ENCODE measurements around the gene MOCS2. TPM values are rescaled to one million over a fixed set of nuclear protein-coding genes. Genes with fewer than 3 reads are reported as not detected.

The MOCS2 gene
- total RNA-seq, 2 experiments from 2014 or later = 29.4 to 30.9 TPM

- intact Hi-C loops (cut with micrococcal nuclease) = loop anchor here (1.0 to 2.0 kb wide), 12 partner anchors 11 to 601 kb away; partner anchors contain the start of genes ITGA1, MOCS2 and PELO
- Mint-ChIP-seq H3K27ac (peak overlapping the region; percentile 12), H3K36me3 (ENCODE audit: low read depth) (peaks cover 6% of the 10 kb centered on the region), H3K4me3 (no peak overlapping the region), H3K27me3 (ENCODE audit: low read depth) (no peaks in the 10 kb centered on the region), H3K9me3 (no peaks in the 10 kb centered on the region), H3K4me1 (ENCODE audit: low read depth) (peaks cover 15% of the 10 kb centered on the region)
- peak; percentile 88 for DNase-seq
- CTCF ChIA-PET = interaction anchor here (0.6 to 3.0 kb wide), 12 partner anchors 12 to 1300 kb away, joined by 3 to 11 read pairs (median 5); no protein-coding TSS in a partner anchor
These were observed 39.9 kb downstream of the MOCS2 start for GRCh38 chr5:53069626-53070025.

GRCh38 chr5:53068291-53068836 lies 41.2 kb downstream of the MOCS2 start:
- DNase-seq = no peak
- CTCF ChIA-PET = interaction anchor here (0.7 to 3.0 kb wide), 5 partner anchors 13 to 119 kb away, joined by 3 to 11 read pairs (median 4); partner anchors contain the start of gene MOCS2
- no peaks in the 10 kb centered on the region for H3K27me3 Mint-ChIP-seq (ENCODE audit: low read depth)
- H3K4me1 Mint-ChIP-seq (ENCODE audit: low read depth) = peaks cover 15% of the 10 kb centered on the region
- no peaks in the 10 kb centered on the region for H3K9me3 Mint-ChIP-seq
- H3K36me3 Mint-ChIP-seq (ENCODE audit: low read depth) = peaks cover 4% of the 10 kb centered on the region
- no peak overlapping the region for H3K27ac Mint-ChIP-seq
- H3K4me3 Mint-ChIP-seq = no peak overlapping the region
- intact Hi-C loops (cut with micrococcal nuclease) = loop anchor here (2.0 kb wide), 1 partner anchor 600 kb away; no protein-coding TSS in a partner anchor

- CTCF ChIA-PET = interaction anchor here (1.1 to 3.0 kb wide), 2 partner anchors 32 to 119 kb away, joined by 3 to 11 read pairs; no protein-coding TSS in a partner anchor
These were observed 41.9 kb downstream of the MOCS2 start for GRCh38 chr5:53067641-53068040.

GRCh38 chr5:53066088-53066487 lies 43.5 kb downstream of the MOCS2 start:
- Mint-ChIP-seq H3K9me3 (no peaks in the 10 kb centered on the region), H3K27ac (no peak overlapping the region), H3K36me3 (ENCODE audit: low read depth) (no peaks in the 10 kb centered on the region), H3K27me3 (ENCODE audit: low read depth) (no peaks in the 10 kb centered on the region), H3K4me3 (no peak overlapping the region), H3K4me1 (ENCODE audit: low read depth) (peaks cover 15% of the 10 kb centered on the region)
- intact Hi-C loops (cut with micrococcal nuclease) = no loop called here
- CTCF ChIA-PET = no interaction called here
- DNase-seq = no peak

More at GRCh38 chr5:53067641-53068040, 41.9 kb downstream of the MOCS2 start:
- intact Hi-C loops (cut with micrococcal nuclease) = loop anchor here (2.0 kb wide), 1 partner anchor 599 kb away; no protein-coding TSS in a partner anchor
- H3K36me3 Mint-ChIP-seq (ENCODE audit: low read depth) = no peaks in the 10 kb centered on the region
- no peaks in the 10 kb centered on the region for H3K9me3 Mint-ChIP-seq
- H3K27ac Mint-ChIP-seq = no peak overlapping the region
- H3K4me1 Mint-ChIP-seq (ENCODE audit: low read depth) = peaks cover 15% of the 10 kb centered on the region
- no peak overlapping the region for H3K4me3 Mint-ChIP-seq
- H3K27me3 Mint-ChIP-seq (ENCODE audit: low read depth) = no peaks in the 10 kb centered on the region
- no peak for DNase-seq

GRCh38 chr5:53063791-53064190 lies 45.8 kb downstream of the MOCS2 start:
- Mint-ChIP-seq H3K27me3 (ENCODE audit: low read depth) (no peaks in the 10 kb centered on the region), H3K27ac (no peak overlapping the region), H3K4me1 (ENCODE audit: low read depth) (peaks cover 3% of the 10 kb centered on the region), H3K9me3 (no peaks in the 10 kb centered on the region), H3K36me3 (ENCODE audit: low read depth) (no peaks in the 10 kb centered on the region), H3K4me3 (no peak overlapping the region)
- DNase-seq = no peak
- CTCF ChIA-PET = no interaction called here
- intact Hi-C loops (cut with micrococcal nuclease) = no loop called here

GRCh38 chr5:53063176-53063575 lies 46.4 kb downstream of the MOCS2 start:
- no peaks in the 10 kb centered on the region for H3K9me3 Mint-ChIP-seq
- H3K4me3 Mint-ChIP-seq = no peak overlapping the region
- no peaks in the 10 kb centered on the region for H3K36me3 Mint-ChIP-seq (ENCODE audit: low read depth)
- CTCF ChIA-PET = no interaction called here
- peaks cover 3% of the 10 kb centered on the region for H3K4me1 Mint-ChIP-seq (ENCODE audit: low read depth)
- no peak for DNase-seq
- peaks cover 2% of the 10 kb centered on the region for H3K27me3 Mint-ChIP-seq (ENCODE audit: low read depth)
- intact Hi-C loops (cut with micrococcal nuclease) = no loop called here
- no peak overlapping the region for H3K27ac Mint-ChIP-seq

- CTCF ChIA-PET = interaction anchor here (0.7 kb wide), 1 partner anchor 34 kb away, joined by 3 read pairs; no protein-coding TSS in a partner anchor
- H3K4me1 Mint-ChIP-seq (ENCODE audit: low read depth) = no peaks in the 10 kb centered on the region
- intact Hi-C loops (cut with micrococcal nuclease) = no loop called here
- no peaks in the 10 kb centered on the region for H3K36me3 Mint-ChIP-seq (ENCODE audit: low read depth)
- no peaks in the 10 kb centered on the region for H3K9me3 Mint-ChIP-seq
- no peak for DNase-seq
- H3K27me3 Mint-ChIP-seq (ENCODE audit: low read depth) = peaks cover 2% of the 10 kb centered on the region
- no peak overlapping the region for H3K27ac Mint-ChIP-seq
- H3K4me3 Mint-ChIP-seq = no peak overlapping the region
These were observed 50.3 kb downstream of the MOCS2 start for GRCh38 chr5:53059281-53059680.

GRCh38 chr5:53055365-53055764 lies 54.2 kb downstream of the MOCS2 start:
- CTCF ChIA-PET = no interaction called here
- H3K9me3 Mint-ChIP-seq = no peaks in the 10 kb centered on the region
- no peak overlapping the region for H3K27ac Mint-ChIP-seq
- no peak overlapping the region for H3K4me3 Mint-ChIP-seq
- no peak for DNase-seq
- peaks cover 2% of the 10 kb centered on the region for H3K27me3 Mint-ChIP-seq (ENCODE audit: low read depth)
- no peaks in the 10 kb centered on the region for H3K36me3 Mint-ChIP-seq (ENCODE audit: low read depth)
- intact Hi-C loops (cut with micrococcal nuclease) = no loop called here
- H3K4me1 Mint-ChIP-seq (ENCODE audit: low read depth) = no peaks in the 10 kb centered on the region

GRCh38 chr5:53053364-53053763 lies 56.2 kb downstream of the MOCS2 start:
- Mint-ChIP-seq H3K27me3 (ENCODE audit: low read depth) (peaks cover 1% of the 10 kb centered on the region), H3K27ac (no peak overlapping the region), H3K4me3 (no peak overlapping the region), H3K9me3 (no peaks in the 10 kb centered on the region), H3K36me3 (ENCODE audit: low read depth) (no peaks in the 10 kb centered on the region), H3K4me1 (ENCODE audit: low read depth) (peaks cover 7% of the 10 kb centered on the region)
- DNase-seq = no peak
- intact Hi-C loops (cut with micrococcal nuclease) = no loop called here
- CTCF ChIA-PET = no interaction called here

- CTCF ChIA-PET = no interaction called here
- no peak overlapping the region for H3K4me3 Mint-ChIP-seq
- H3K27me3 Mint-ChIP-seq (ENCODE audit: low read depth) = no peaks in the 10 kb centered on the region
- H3K36me3 Mint-ChIP-seq (ENCODE audit: low read depth) = no peaks in the 10 kb centered on the region
- H3K4me1 Mint-ChIP-seq (ENCODE audit: low read depth) = peaks cover 13% of the 10 kb centered on the region
- no peaks in the 10 kb centered on the region for H3K9me3 Mint-ChIP-seq
- intact Hi-C loops (cut with micrococcal nuclease) = no loop called here
- DNase-seq = no peak
- H3K27ac Mint-ChIP-seq = no peak overlapping the region
These were observed 57.1 kb downstream of the MOCS2 start for GRCh38 chr5:53052499-53052898.

- H3K36me3 Mint-ChIP-seq (ENCODE audit: low read depth) = no peaks in the 10 kb centered on the region
- peaks cover 28% of the 10 kb centered on the region for H3K4me1 Mint-ChIP-seq (ENCODE audit: low read depth)
- no peak overlapping the region for H3K4me3 Mint-ChIP-seq
- CTCF ChIA-PET = interaction anchor here (0.6 to 1.0 kb wide), 3 partner anchors 9 to 28 kb away, joined by 3 read pairs; no protein-coding TSS in a partner anchor
- H3K27ac Mint-ChIP-seq = no peak overlapping the region
- no peaks in the 10 kb centered on the region for H3K9me3 Mint-ChIP-seq
- H3K27me3 Mint-ChIP-seq (ENCODE audit: low read depth) = no peaks in the 10 kb centered on the region
- intact Hi-C loops (cut with micrococcal nuclease) = no loop called here
- no peak for DNase-seq
These were observed 61.3 kb downstream of the MOCS2 start for GRCh38 chr5:53048248-53048647.
